AG09309 (cell line): ENCODE measurements around the gene MBNL1.

ENCODE experiments used
- DNase-seq: peaks from one replicate; pipeline ENCODE4 v3.0.0-alpha.2; 2010; ENCODE audit warnings: low read depth
- H3K4me3 ChIP-seq: 2 replicates; pipeline ENCODE4 v1.5.1; 2011; ENCODE audit warnings: mild to moderate bottlenecking, low read depth, low read length, moderate library complexity; ENCODE audit not compliant: control insufficient read depth
- TF ChIP-seq, protein P1 (sequence below): IDR thresholded peaks from 2 replicates; pipeline ENCODE4 v1.5.1; 2011; ENCODE audit warnings: mild to moderate bottlenecking, low read depth, low read length, inconsistent platforms; ENCODE audit not compliant: insufficient read depth, control insufficient read depth; ENCODE audit errors: missing control alignments

The MBNL1 gene

GRCh38 chr3:152377184-152377570 is 108.4 kb downstream of the MBNL1 start:
- TF ChIP-seq, protein P1, sequence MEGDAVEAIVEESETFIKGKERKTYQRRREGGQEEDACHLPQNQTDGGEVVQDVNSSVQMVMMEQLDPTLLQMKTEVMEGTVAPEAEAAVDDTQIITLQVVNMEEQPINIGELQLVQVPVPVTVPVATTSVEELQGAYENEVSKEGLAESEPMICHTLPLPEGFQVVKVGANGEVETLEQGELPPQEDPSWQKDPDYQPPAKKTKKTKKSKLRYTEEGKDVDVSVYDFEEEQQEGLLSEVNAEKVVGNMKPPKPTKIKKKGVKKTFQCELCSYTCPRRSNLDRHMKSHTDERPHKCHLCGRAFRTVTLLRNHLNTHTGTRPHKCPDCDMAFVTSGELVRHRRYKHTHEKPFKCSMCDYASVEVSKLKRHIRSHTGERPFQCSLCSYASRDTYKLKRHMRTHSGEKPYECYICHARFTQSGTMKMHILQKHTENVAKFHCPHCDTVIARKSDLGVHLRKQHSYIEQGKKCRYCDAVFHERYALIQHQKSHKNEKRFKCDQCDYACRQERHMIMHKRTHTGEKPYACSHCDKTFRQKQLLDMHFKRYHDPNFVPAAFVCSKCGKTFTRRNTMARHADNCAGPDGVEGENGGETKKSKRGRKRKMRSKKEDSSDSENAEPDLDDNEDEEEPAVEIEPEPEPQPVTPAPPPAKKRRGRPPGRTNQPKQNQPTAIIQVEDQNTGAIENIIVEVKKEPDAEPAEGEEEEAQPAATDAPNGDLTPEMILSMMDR = no peak
- DNase-seq = no peak
- H3K4me3 ChIP-seq = no peak overlapping the region

GRCh38 chr3:152379415-152380042 is 110.8 kb downstream of the MBNL1 start:
- no peak overlapping the region for H3K4me3 ChIP-seq
- TF ChIP-seq, protein P1 = no peak
- no peak for DNase-seq

- no peak overlapping the region for H3K4me3 ChIP-seq
- TF ChIP-seq, protein P1 = no peak
- DNase-seq = no peak
Measured at GRCh38 chr3:152380043-152380442, 111.3 kb downstream of the MBNL1 start.

GRCh38 chr3:152381881-152382295 is 113.2 kb downstream of the MBNL1 start:
- no peak overlapping the region for H3K4me3 ChIP-seq
- TF ChIP-seq, protein P1 = no peak
- DNase-seq = no peak

- H3K4me3 ChIP-seq = no peak overlapping the region
- TF ChIP-seq, protein P1 = no peak
- DNase-seq = no peak
Measured at GRCh38 chr3:152382312-152383135, 113.8 kb downstream of the MBNL1 start.

- TF ChIP-seq, protein P1 = no peak
- no peak for DNase-seq
Measured at GRCh38 chr3:152383136-152383606, 114.4 kb downstream of the MBNL1 start.

More at GRCh38 chr3:152383136-152383606, 114.4 kb downstream of the MBNL1 start:
- no peak overlapping the region for H3K4me3 ChIP-seq
